LNCaP clone FGC (cell line): ENCODE results near the gene EDIL3.

Source experiments
- DNase-seq: peaks from one replicate; pipeline ENCODE4 v3.0.0-alpha.2; 2011; ENCODE audit warnings: low read depth
- H3K4me3 ChIP-seq: 2 replicates; pipeline ENCODE4 v1.5.1; 2011; ENCODE audit warnings: mild to moderate bottlenecking, low read depth, low read length, control low read depth
- CTCF ChIP-seq: IDR thresholded peaks from 2 replicates; pipeline ENCODE4 v1.5.1; 2012; ENCODE audit warnings: mild to moderate bottlenecking; ENCODE audit not compliant: control insufficient read depth, insufficient read depth; ENCODE audit errors: extremely low read depth

Gene EDIL3

GRCh38 chr5:83987513-83988292 is 397.0 kb downstream of the EDIL3 start:
- H3K4me3 ChIP-seq: no peak overlapping the region
- TF ChIP-seq CTCF: no peak

GRCh38 chr5:83983852-83984251 is 400.8 kb downstream of the EDIL3 start:
- no peak overlapping the region for H3K4me3 ChIP-seq
- TF ChIP-seq CTCF: no peak

More at GRCh38 chr5:83987513-83988292, 397.0 kb downstream of the EDIL3 start:
- DNase-seq: no peak

GRCh38 chr5:83973925-83974815 is 410.5 kb downstream of the EDIL3 start:
- no peak for TF ChIP-seq CTCF
- DNase-seq: no peak
- no peak overlapping the region for H3K4me3 ChIP-seq

More at GRCh38 chr5:83983852-83984251, 400.8 kb downstream of the EDIL3 start:
- no peak for DNase-seq

- no peak overlapping the region for H3K4me3 ChIP-seq
- no peak for TF ChIP-seq CTCF
- DNase-seq: no peak
Observed at GRCh38 chr5:83972909-83973308, 411.8 kb downstream of the EDIL3 start.

- no peak for DNase-seq
- TF ChIP-seq CTCF: no peak
- H3K4me3 ChIP-seq: no peak overlapping the region
Observed at GRCh38 chr5:83972236-83972635, 412.4 kb downstream of the EDIL3 start.

GRCh38 chr5:83967417-83967816 is 417.3 kb downstream of the EDIL3 start:
- no peak for DNase-seq
- no peak overlapping the region for H3K4me3 ChIP-seq
- no peak for TF ChIP-seq CTCF
